GM13976 (cell line): ENCODE measurements around the gene MMS19.

Source experiments
- DNase-seq: peaks from one replicate; pipeline ENCODE4 v3.0.0; 2012; ENCODE audit warnings: low spot score
- in situ Hi-C: fragments of 300-500 bp; cut with MboI; formaldehyde crosslinking; loops from one replicate; pipeline ENCODE4 v1.12.0; 2022; ENCODE audit warnings: low sequenced_read_pairs, mixed read lengths, inconsistent platforms; ENCODE audit not compliant: unreplicated experiment
- TF ChIP-seq, protein P1 (sequence below): IDR thresholded peaks from 2 replicates; pipeline ENCODE4 v1.5.1; 2012; ENCODE audit warnings: borderline replicate concordance, mild to moderate bottlenecking; ENCODE audit not compliant: insufficient read depth; ENCODE audit errors: extremely low read depth, missing control alignments, control extremely low read depth

The MMS19 gene

GRCh38 chr10:97445722-97446639 lies 52.2 kb downstream of the MMS19 start, which contains the start of the genes EXOSC1 and ZDHHC16:
Gene EXOSC1, minus strand, starts transcription at chr10:97446006. Its CDS starts 21 bp downstream, at chr10:97445985.
Gene ZDHHC16, plus strand, starts transcription at chr10:97446175. Its CDS starts 5,501 bp downstream, at chr10:97451676.
- TF ChIP-seq, protein P1, sequence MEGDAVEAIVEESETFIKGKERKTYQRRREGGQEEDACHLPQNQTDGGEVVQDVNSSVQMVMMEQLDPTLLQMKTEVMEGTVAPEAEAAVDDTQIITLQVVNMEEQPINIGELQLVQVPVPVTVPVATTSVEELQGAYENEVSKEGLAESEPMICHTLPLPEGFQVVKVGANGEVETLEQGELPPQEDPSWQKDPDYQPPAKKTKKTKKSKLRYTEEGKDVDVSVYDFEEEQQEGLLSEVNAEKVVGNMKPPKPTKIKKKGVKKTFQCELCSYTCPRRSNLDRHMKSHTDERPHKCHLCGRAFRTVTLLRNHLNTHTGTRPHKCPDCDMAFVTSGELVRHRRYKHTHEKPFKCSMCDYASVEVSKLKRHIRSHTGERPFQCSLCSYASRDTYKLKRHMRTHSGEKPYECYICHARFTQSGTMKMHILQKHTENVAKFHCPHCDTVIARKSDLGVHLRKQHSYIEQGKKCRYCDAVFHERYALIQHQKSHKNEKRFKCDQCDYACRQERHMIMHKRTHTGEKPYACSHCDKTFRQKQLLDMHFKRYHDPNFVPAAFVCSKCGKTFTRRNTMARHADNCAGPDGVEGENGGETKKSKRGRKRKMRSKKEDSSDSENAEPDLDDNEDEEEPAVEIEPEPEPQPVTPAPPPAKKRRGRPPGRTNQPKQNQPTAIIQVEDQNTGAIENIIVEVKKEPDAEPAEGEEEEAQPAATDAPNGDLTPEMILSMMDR: no peak
- DNase-seq: peak; percentile 98
- in situ Hi-C loops: no loop called here

GRCh38 chr10:97445357-97445721 lies 52.9 kb downstream of the MMS19 start:
- TF ChIP-seq, protein P1: no peak
- in situ Hi-C loops: no loop called here
- DNase-seq: no peak

DNA sequence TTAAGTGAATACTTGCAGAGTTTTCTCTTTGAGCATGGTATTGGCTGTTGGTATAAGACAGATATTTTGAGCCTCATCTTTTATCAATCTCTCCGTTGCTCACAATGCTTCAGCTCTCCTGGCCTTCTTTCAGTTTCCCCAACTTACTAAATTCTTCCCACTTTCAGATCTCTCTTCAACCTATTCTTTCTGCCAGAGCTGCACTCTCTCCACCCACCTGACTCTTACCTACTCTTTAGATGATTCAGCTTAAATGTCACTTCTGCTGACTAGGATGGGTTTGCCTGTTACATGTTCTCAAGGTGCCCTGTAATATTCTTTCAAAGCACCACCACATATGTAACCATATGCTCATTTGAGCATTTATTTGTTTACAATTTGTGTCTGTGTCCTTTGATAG lies 54.0 kb downstream of the MMS19 start:
- TF ChIP-seq, protein P1: no peak
- in situ Hi-C loops: no loop called here
- no peak for DNase-seq

- in situ Hi-C loops: no loop called here
- no peak for DNase-seq
- TF ChIP-seq, protein P1: no peak
Measured at GRCh38 chr10:97442277-97442676, 55.9 kb downstream of the MMS19 start.

DNA sequence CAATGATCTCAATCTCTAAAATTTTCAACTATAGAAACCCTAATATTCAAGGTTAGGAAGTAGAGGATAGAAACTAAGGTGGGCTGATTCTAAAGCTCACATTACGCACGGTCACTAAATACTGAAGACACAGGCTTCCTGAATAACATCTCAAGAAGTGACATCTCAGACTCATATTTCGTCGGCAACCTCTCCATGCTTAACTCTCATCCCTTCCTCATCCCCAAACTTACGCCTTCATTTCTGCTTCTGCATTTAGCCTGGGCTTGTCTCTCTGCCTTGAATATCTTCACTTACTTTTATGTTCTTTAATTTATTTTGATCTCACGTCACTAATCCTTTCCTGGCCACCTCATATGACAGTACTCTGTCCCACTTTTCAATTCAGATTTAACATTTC lies 63.0 kb downstream of the MMS19 start:
- in situ Hi-C loops: no loop called here
- DNase-seq: no peak
- TF ChIP-seq, protein P1: no peak

GRCh38 chr10:97434557-97434956 lies 63.7 kb downstream of the MMS19 start:
- TF ChIP-seq, protein P1: no peak
- in situ Hi-C loops: no loop called here

More at GRCh38 chr10:97434557-97434956, 63.7 kb downstream of the MMS19 start:
- no peak for DNase-seq
